ENCODE results near the gene REXO2.
A peak's percentile ranks its signal among the peaks of the same experiment; 100 is the strongest.

Gene REXO2

GRCh38 chr11:114439229-114440120 lies at the start of gene REXO2:
REXO2 (plus strand) TSS chr11:114439467; CDS start chr11:114439529, 62 bp downstream.
- Mint-ChIP-seq H3K9me3 (no peaks in the 10 kb centered on the region), H3K27ac (peak within 1 kb of the TSS; percentile 87), H3K36me3 (peaks cover 25% of the 10 kb centered on the region), H3K4me1 (peaks cover 48% of the 10 kb centered on the region), H3K27me3 (no peaks in the 10 kb centered on the region), H3K4me3 (peak within 1 kb of the TSS; percentile 90)
- CTCF ChIA-PET: no interaction called here
- peak; percentile 96 for DNase-seq

GRCh38 chr11:114392735-114393667 lies 46.3 kb upstream of the REXO2 start:
- H3K9me3 Mint-ChIP-seq: no peaks in the 10 kb centered on the region
- peaks cover 14% of the 10 kb centered on the region for H3K27me3 Mint-ChIP-seq
- no peak overlapping the region for H3K4me3 Mint-ChIP-seq
- CTCF ChIA-PET: interaction anchor here (0.7 to 1.4 kb wide), 2 partner anchors 53 to 222 kb away, joined by 3 read pairs; no protein-coding TSS in a partner anchor
- H3K27ac Mint-ChIP-seq: no peak overlapping the region
- DNase-seq: no peak
- H3K4me1 Mint-ChIP-seq: peaks cover 3% of the 10 kb centered on the region
- peaks cover 5% of the 10 kb centered on the region for H3K36me3 Mint-ChIP-seq

GRCh38 chr11:114395736-114396135 lies 43.5 kb upstream of the REXO2 start:
- no peak for DNase-seq
- Mint-ChIP-seq H3K4me3 (no peak overlapping the region), H3K9me3 (no peaks in the 10 kb centered on the region), H3K27ac (no peak overlapping the region), H3K27me3 (peaks cover 18% of the 10 kb centered on the region), H3K36me3 (peaks cover 15% of the 10 kb centered on the region), H3K4me1 (peaks cover 16% of the 10 kb centered on the region)
- CTCF ChIA-PET: interaction anchor here (0.9 to 1.9 kb wide), 3 partner anchors 16 to 55 kb away, joined by 3 to 8 read pairs (median 3); no protein-coding TSS in a partner anchor

- Mint-ChIP-seq H3K36me3 (peaks cover 18% of the 10 kb centered on the region), H3K27ac (no peak overlapping the region), H3K4me3 (no peak overlapping the region), H3K27me3 (peaks cover 18% of the 10 kb centered on the region), H3K4me1 (peaks cover 17% of the 10 kb centered on the region), H3K9me3 (no peaks in the 10 kb centered on the region)
- CTCF ChIA-PET: no interaction called here
- DNase-seq: no peak
Observed at GRCh38 chr11:114396916-114397315, 42.4 kb upstream of the REXO2 start.

- no peak for DNase-seq
- Mint-ChIP-seq H3K9me3 (no peaks in the 10 kb centered on the region), H3K4me3 (no peak overlapping the region), H3K36me3 (peaks cover 20% of the 10 kb centered on the region), H3K27ac (no peak overlapping the region), H3K4me1 (peaks cover 20% of the 10 kb centered on the region), H3K27me3 (peaks cover 13% of the 10 kb centered on the region)
- CTCF ChIA-PET: interaction anchor here (1.3 kb wide), 1 partner anchor 57 kb away, joined by 3 read pairs; no protein-coding TSS in a partner anchor
Observed at GRCh38 chr11:114397349-114397982, 41.8 kb upstream of the REXO2 start.

- peak overlapping the region; percentile 96 for H3K4me3 Mint-ChIP-seq
- peak overlapping the region; percentile 98 for H3K27ac Mint-ChIP-seq
- peaks cover 26% of the 10 kb centered on the region for H3K36me3 Mint-ChIP-seq
- no peak for DNase-seq
- peaks cover 10% of the 10 kb centered on the region for H3K27me3 Mint-ChIP-seq
- CTCF ChIA-PET: interaction anchor here (1.3 kb wide), 1 partner anchor 58 kb away, joined by 3 read pairs; no protein-coding TSS in a partner anchor
- H3K4me1 Mint-ChIP-seq: peaks cover 26% of the 10 kb centered on the region
- H3K9me3 Mint-ChIP-seq: no peaks in the 10 kb centered on the region
Observed at GRCh38 chr11:114398303-114398920, 40.9 kb upstream of the REXO2 start.

GRCh38 chr11:114399490-114400215 lies 39.6 kb upstream of the REXO2 start:
- Mint-ChIP-seq H3K4me3 (peak overlapping the region; percentile 96), H3K27ac (peak overlapping the region; percentile 98), H3K4me1 (peaks cover 34% of the 10 kb centered on the region), H3K27me3 (peaks cover 4% of the 10 kb centered on the region), H3K9me3 (no peaks in the 10 kb centered on the region), H3K36me3 (peaks cover 31% of the 10 kb centered on the region)
- CTCF ChIA-PET: no interaction called here
- no peak for DNase-seq

- Mint-ChIP-seq H3K9me3 (no peaks in the 10 kb centered on the region), H3K27ac (peak within 1 kb of the TSS; percentile 98), H3K27me3 (peaks cover 4% of the 10 kb centered on the region), H3K36me3 (peaks cover 38% of the 10 kb centered on the region), H3K4me1 (peaks cover 40% of the 10 kb centered on the region), H3K4me3 (peak within 1 kb of the TSS; percentile 96)
- CTCF ChIA-PET: no interaction called here
- DNase-seq: peak; percentile 99
Observed at GRCh38 chr11:114400216-114400914, 38.9 kb upstream of the REXO2 start, which contains the start of the genes C11orf71 and RBM7. C11orf71 (minus strand) TSS chr11:114400511; CDS start chr11:114400331, 180 bp downstream. RBM7 (plus strand) TSS chr11:114400666; CDS start chr11:114400672, 6 bp downstream.

- CTCF ChIA-PET: no interaction called here
- peak overlapping the region; percentile 98 for H3K27ac Mint-ChIP-seq
- no peak for DNase-seq
- peaks cover 43% of the 10 kb centered on the region for H3K36me3 Mint-ChIP-seq
- H3K27me3 Mint-ChIP-seq: peaks cover 4% of the 10 kb centered on the region
- H3K4me3 Mint-ChIP-seq: peak overlapping the region; percentile 96
- H3K4me1 Mint-ChIP-seq: peaks cover 43% of the 10 kb centered on the region
- H3K9me3 Mint-ChIP-seq: no peaks in the 10 kb centered on the region
Observed at GRCh38 chr11:114400915-114401223, 38.4 kb upstream of the REXO2 start.

- peak overlapping the region; percentile 96 for H3K4me3 Mint-ChIP-seq
- peaks cover 46% of the 10 kb centered on the region for H3K4me1 Mint-ChIP-seq
- CTCF ChIA-PET: no interaction called here
- no peak for DNase-seq
- peaks cover 47% of the 10 kb centered on the region for H3K36me3 Mint-ChIP-seq
- no peaks in the 10 kb centered on the region for H3K9me3 Mint-ChIP-seq
- H3K27ac Mint-ChIP-seq: peak overlapping the region; percentile 98
- H3K27me3 Mint-ChIP-seq: peaks cover 4% of the 10 kb centered on the region
Observed at GRCh38 chr11:114401311-114401710, 38.0 kb upstream of the REXO2 start.

GRCh38 chr11:114412946-114413345 lies 26.3 kb upstream of the REXO2 start:
- no peak for DNase-seq
- Mint-ChIP-seq H3K4me1 (no peaks in the 10 kb centered on the region), H3K4me3 (no peak overlapping the region), H3K36me3 (peaks cover 20% of the 10 kb centered on the region), H3K27ac (no peak overlapping the region), H3K9me3 (no peaks in the 10 kb centered on the region), H3K27me3 (no peaks in the 10 kb centered on the region)
- CTCF ChIA-PET: interaction anchor here (1.3 kb wide), 1 partner anchor 17 kb away, joined by 3 read pairs; no protein-coding TSS in a partner anchor

GRCh38 chr11:114413958-114414357 lies 25.3 kb upstream of the REXO2 start:
- H3K27me3 Mint-ChIP-seq: no peaks in the 10 kb centered on the region
- no peak overlapping the region for H3K4me3 Mint-ChIP-seq
- DNase-seq: no peak
- no peaks in the 10 kb centered on the region for H3K9me3 Mint-ChIP-seq
- no peaks in the 10 kb centered on the region for H3K4me1 Mint-ChIP-seq
- H3K27ac Mint-ChIP-seq: no peak overlapping the region
- peaks cover 18% of the 10 kb centered on the region for H3K36me3 Mint-ChIP-seq
- CTCF ChIA-PET: no interaction called here

All from activated naive CD4-positive, alpha-beta T cell treated with anti-CD3 and anti-CD28 coated beads, Interleukin-2, amount 10 ng/mL, durations not matched to agents 7 days and 5 days (primary cell).